HG03460 (cell line): Measurements from ENCODE around the gene THBS2.
"Not testable (repeated sequence)": the region's sequence is repeated elsewhere in the genome, so short reads cannot be mapped to it uniquely, and the experiment has no call there.

ENCODE experiments used
- ATAC-seq: cut with Tn5 transposase; IDR thresholded peaks from one replicate; pipeline ENCODE4 v1.9.1; 2021; ENCODE audit not compliant: unreplicated experiment

THBS2 gene

GRCh38 chr6:169188051-169188470 is 65.6 kb downstream of the THBS2 start:
- ATAC-seq: no peak

- ATAC-seq: no peak
Observed at GRCh38 chr6:169186496-169187169, 67.0 kb downstream of the THBS2 start.

GRCh38 chr6:169185692-169186485 is 67.8 kb downstream of the THBS2 start:
- ATAC-seq: no peak

GRCh38 chr6:169185011-169185521 is 68.6 kb downstream of the THBS2 start:
- no peak for ATAC-seq

- no peak for ATAC-seq
Observed at GRCh38 chr6:169184419-169184818, 69.2 kb downstream of the THBS2 start.

GRCh38 chr6:169183233-169183632 is 70.4 kb downstream of the THBS2 start:
- no peak for ATAC-seq

- not testable (repeated sequence) for ATAC-seq
Observed at GRCh38 chr6:169179831-169180230, 73.8 kb downstream of the THBS2 start.

- ATAC-seq: no peak
Observed at GRCh38 chr6:169177516-169178166, 76.0 kb downstream of the THBS2 start.

GRCh38 chr6:169176361-169176991 is 77.2 kb downstream of the THBS2 start:
- ATAC-seq: no peak

GRCh38 chr6:169175360-169175887 is 78.2 kb downstream of the THBS2 start:
- no peak for ATAC-seq

- no peak for ATAC-seq
Observed at GRCh38 chr6:169174516-169175359, 78.9 kb downstream of the THBS2 start.

GRCh38 chr6:169173532-169174268 is 79.9 kb downstream of the THBS2 start:
- no peak for ATAC-seq

GRCh38 chr6:169172946-169173345 is 80.7 kb downstream of the THBS2 start:
- ATAC-seq: no peak

GRCh38 chr6:169172456-169172855 is 81.2 kb downstream of the THBS2 start:
- ATAC-seq: no peak

GRCh38 chr6:169171951-169172350 is 81.7 kb downstream of the THBS2 start:
- ATAC-seq: no peak

GRCh38 chr6:169171016-169171415 is 82.6 kb downstream of the THBS2 start:
- no peak for ATAC-seq

GRCh38 chr6:169170583-169170955 is 83.1 kb downstream of the THBS2 start:
- ATAC-seq: no peak

GRCh38 chr6:169169941-169170582 is 83.6 kb downstream of the THBS2 start:
- no peak for ATAC-seq

GRCh38 chr6:169169375-169169774 is 84.3 kb downstream of the THBS2 start:
- ATAC-seq: no peak
